WERI-Rb-1 (cell line): ENCODE results near the gene AJUBA.
A peak's percentile ranks its signal among the peaks of the same experiment; 100 is the strongest.

Experiments
- DNase-seq: peaks from one replicate; pipeline ENCODE4 v3.0.0-alpha.2; 2020
- H3K27ac ChIP-seq: fragments of 250-450 bp; sonication (Bioruptor Pico); 2 replicates; pipeline ENCODE4 v1.5.1; 2020; ENCODE audit warnings: mild to moderate bottlenecking, moderate library complexity
- H3K27me3 ChIP-seq: fragments of 250-450 bp; sonication (Bioruptor Pico); 2 replicates; pipeline ENCODE4 v1.5.1; 2021; ENCODE audit warnings: mild to moderate bottlenecking, low read depth, moderate library complexity; ENCODE audit not compliant: insufficient read depth, severe bottlenecking
- H3K36me3 ChIP-seq: fragments of 250-450 bp; sonication (Bioruptor Pico); 2 replicates; pipeline ENCODE4 v1.5.1; 2020; ENCODE audit warnings: mild to moderate bottlenecking, moderate library complexity
- H3K4me3 ChIP-seq: 2 replicates; pipeline ENCODE4 v1.5.1; 2011; ENCODE audit warnings: low read depth, mild to moderate bottlenecking, control low read depth, low read length
- H3K9me3 ChIP-seq: fragments of 250-450 bp; sonication (Bioruptor Pico); 2 replicates; pipeline ENCODE4 v1.5.1; 2021; ENCODE audit warnings: mild to moderate bottlenecking, moderate library complexity; ENCODE audit not compliant: severe bottlenecking
- CTCF ChIP-seq: IDR thresholded peaks from 2 replicates; pipeline ENCODE4 v1.5.1; 2011; ENCODE audit warnings: low read depth, mild to moderate bottlenecking, control low read depth, inconsistent platforms, low read length

AJUBA gene

GRCh38 chr14:22982477-22983245, at the start of gene AJUBA:
TSS of gene AJUBA (minus strand) at chr14:22982551. CDS start at chr14:22982266, 285 bp downstream.
- peak; percentile 86 for DNase-seq
- no peak for TF ChIP-seq CTCF
- Histone ChIP-seq H3K27me3 (no peaks in the 10 kb centered on the region), H3K4me3 (peak within 1 kb of the TSS; percentile 74), H3K9me3 (no peaks in the 10 kb centered on the region), H3K36me3 (peaks cover 7% of the 10 kb centered on the region), H3K27ac (peak within 1 kb of the TSS; percentile 65)

- Histone ChIP-seq H3K27me3 (no peaks in the 10 kb centered on the region), H3K9me3 (no peaks in the 10 kb centered on the region), H3K27ac (no peak overlapping the region), H3K36me3 (peaks cover 60% of the 10 kb centered on the region), H3K4me3 (no peak overlapping the region)
- TF ChIP-seq CTCF, result no peak
- no peak for DNase-seq
These were observed 48.6 kb upstream of the AJUBA start for GRCh38 chr14:23030936-23031335.

GRCh38 chr14:23028799-23029198, 46.4 kb upstream of the AJUBA start:
- no peaks in the 10 kb centered on the region for H3K9me3 ChIP-seq
- peak overlapping the region; percentile 22 for H3K4me3 ChIP-seq
- DNase-seq, result no peak
- H3K27me3 ChIP-seq, result no peaks in the 10 kb centered on the region
- H3K27ac ChIP-seq, result peak overlapping the region; percentile 93
- peaks cover 65% of the 10 kb centered on the region for H3K36me3 ChIP-seq
- TF ChIP-seq CTCF, result no peak

GRCh38 chr14:23025151-23025814, 42.9 kb upstream of the AJUBA start:
- TF ChIP-seq CTCF, result no peak
- peak overlapping the region; percentile 93 for H3K27ac ChIP-seq
- peak; percentile 88 for DNase-seq
- H3K4me3 ChIP-seq, result no peak overlapping the region
- no peaks in the 10 kb centered on the region for H3K9me3 ChIP-seq
- H3K36me3 ChIP-seq, result peaks cover 31% of the 10 kb centered on the region
- H3K27me3 ChIP-seq, result no peaks in the 10 kb centered on the region

- peak overlapping the region; percentile 13; the same call in 1 of the 2 replicates for H3K4me3 ChIP-seq
- DNase-seq, result peak; percentile 86
- H3K27ac ChIP-seq, result peak overlapping the region; percentile 93
- no peaks in the 10 kb centered on the region for H3K9me3 ChIP-seq
- TF ChIP-seq CTCF, result no peak
- H3K27me3 ChIP-seq, result no peaks in the 10 kb centered on the region
- H3K36me3 ChIP-seq, result peaks cover 25% of the 10 kb centered on the region
These were observed 42.3 kb upstream of the AJUBA start for GRCh38 chr14:23024612-23025075.
